DMS53 treated with DMSO at 0.1 percent for 48 hours (cell line): Measurements from ENCODE around the gene SORCS3.

Experiments
- DNase-seq: peaks from one replicate; lab custom pipeline; 2025; ENCODE audit not compliant: unreplicated experiment; lab: John Stamatoyannopoulos, UW

The SORCS3 gene

DNA sequence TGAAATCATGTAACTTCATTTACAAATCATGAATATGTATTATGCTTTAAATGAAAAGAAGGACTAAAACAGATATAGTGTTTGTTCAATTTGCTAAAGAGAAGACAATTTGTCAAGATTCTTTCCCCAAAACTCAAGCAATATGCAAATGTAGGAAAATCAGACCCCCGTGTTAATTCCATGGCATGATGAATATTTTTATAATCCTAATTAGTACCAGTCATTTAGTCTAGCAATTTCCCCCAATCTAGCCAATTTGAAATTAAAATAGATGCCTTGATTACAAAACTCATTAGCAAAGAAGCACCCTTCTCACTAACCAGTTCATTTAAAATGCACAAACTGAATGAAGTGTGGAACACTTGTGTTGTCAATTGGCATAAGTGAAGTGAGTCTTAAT, 347.6 kb downstream of the SORCS3 start:
- DNase-seq: no peak

DNA sequence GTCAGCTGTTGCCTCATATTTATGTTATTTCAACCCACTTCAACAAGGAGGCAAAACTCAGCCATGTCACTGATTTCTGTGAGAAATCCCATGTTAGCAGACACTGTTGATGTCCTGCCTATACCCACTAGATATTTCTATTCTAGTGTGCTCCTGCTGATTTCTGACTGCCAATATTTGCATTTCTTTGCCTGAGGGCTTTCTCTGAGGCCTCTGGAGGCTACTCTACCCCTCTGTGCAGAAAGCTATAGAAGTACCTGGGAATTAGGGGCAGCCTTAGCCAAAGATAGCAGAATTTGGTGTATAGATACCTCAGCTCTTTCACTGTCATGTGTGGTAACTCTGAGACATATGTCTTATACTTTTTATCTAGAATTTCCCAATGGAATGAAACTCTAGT, 348.8 kb downstream of the SORCS3 start:
- no peak for DNase-seq

DNA sequence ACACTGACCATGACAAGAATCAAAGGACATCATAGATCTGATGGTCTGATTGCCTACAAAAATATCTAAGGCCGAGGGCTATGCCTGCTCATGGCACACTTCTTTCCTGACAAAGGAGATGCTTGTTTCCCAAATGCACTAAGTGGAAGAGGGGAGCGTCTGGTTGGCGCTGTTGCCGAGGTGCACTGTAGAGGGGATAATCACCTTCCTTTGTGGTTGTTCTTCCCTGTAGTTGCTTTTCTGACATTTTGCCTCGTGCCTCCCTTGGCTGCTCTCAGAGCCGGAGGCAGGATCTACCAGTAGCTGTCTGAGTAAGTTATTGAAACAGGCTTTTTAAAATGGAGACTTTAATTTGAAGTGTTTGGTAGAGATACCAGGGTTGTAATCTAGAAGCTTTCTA, 352.0 kb downstream of the SORCS3 start:
- DNase-seq: no peak

DNA sequence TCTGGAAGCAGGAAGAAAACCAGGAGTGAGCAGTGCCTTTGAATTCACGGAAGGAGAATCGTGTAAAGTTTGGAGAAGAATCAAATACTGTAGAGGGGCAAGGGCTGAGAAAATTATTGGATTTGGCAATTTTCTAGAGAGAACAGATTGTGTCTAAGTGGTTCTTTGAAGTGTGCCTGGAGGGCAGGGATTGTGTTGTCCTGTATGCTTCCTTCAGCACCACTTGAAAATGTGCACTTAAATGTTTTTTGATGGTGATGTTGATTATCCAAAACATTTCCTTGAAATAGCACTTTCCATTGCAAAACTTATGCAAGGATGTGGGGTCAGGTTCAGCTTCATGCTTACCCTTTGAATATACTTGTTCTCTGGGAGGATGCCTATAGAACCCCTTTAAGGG, 360.2 kb downstream of the SORCS3 start:
- no peak for DNase-seq

DNA sequence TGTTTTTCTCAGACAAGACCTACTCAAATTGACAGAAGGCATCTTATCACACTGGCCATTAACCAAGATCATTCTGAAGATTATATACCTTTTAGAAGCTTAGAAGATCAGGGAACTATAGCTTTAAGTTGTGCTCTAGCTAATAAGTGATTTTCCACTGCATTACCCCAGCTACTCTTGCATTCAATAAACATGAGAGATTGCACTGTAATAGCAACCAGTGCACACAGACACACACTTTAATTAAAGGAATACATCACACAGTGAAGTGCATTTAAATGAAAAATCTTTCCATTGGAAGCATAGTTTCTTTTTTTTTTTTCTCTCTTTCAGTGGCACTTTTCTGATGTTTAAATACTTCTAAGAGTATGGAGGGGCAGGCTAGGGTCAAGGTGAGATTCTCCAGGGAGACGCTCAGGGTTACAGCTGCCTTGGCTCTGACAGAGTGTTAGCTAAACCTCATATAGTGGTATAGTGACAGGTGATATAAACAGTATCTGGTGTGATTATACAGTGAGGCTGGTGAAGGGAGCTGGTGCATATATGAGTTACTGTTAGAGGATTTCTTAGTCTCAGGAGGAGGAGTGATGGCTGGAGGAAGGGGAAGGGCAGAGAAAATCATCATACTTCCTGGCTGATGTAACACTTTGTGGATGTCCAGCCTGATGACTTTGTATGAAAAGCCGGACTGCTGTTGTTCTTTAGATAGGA, 369.5 kb downstream of the SORCS3 start:
- no peak for DNase-seq

DNA sequence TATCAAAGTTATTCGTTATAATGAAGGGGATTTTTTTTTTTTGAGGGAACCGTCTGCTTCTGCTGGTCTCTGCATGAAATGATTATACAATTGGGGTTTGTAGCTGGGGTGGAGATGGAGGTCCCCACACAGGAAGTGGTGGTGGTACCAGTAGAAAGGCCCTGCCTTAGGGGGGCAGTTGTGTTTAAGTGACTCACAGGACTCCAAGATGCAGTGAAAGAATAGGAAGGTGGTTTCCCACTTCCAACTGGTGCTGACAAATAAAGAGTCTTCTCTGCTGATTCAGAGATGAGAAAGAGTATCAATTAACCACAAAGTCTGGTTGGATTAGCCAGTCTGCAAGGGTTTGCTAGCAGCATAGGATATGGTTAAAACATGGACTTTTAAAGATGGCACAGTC, 376.0 kb downstream of the SORCS3 start:
- no peak for DNase-seq

DNA sequence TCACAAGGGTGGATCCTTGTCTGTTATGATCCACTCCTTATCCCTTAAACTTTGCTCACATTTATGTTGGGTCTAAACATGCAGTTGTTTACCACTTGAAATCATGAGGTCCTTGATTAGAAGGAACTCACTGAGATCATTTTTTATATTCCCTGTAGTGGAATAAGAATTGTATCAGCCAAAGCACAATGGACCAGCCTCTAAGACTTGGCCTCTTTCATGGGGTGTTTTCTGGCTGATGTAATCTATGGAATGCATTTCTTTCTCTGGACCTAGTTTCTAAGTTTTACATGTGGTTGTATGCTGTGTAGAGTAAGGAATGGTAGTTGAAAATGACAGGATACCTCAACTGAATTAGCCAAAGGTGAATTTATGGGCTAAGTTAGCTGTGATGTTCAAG, 376.6 kb downstream of the SORCS3 start:
- no peak for DNase-seq

DNA sequence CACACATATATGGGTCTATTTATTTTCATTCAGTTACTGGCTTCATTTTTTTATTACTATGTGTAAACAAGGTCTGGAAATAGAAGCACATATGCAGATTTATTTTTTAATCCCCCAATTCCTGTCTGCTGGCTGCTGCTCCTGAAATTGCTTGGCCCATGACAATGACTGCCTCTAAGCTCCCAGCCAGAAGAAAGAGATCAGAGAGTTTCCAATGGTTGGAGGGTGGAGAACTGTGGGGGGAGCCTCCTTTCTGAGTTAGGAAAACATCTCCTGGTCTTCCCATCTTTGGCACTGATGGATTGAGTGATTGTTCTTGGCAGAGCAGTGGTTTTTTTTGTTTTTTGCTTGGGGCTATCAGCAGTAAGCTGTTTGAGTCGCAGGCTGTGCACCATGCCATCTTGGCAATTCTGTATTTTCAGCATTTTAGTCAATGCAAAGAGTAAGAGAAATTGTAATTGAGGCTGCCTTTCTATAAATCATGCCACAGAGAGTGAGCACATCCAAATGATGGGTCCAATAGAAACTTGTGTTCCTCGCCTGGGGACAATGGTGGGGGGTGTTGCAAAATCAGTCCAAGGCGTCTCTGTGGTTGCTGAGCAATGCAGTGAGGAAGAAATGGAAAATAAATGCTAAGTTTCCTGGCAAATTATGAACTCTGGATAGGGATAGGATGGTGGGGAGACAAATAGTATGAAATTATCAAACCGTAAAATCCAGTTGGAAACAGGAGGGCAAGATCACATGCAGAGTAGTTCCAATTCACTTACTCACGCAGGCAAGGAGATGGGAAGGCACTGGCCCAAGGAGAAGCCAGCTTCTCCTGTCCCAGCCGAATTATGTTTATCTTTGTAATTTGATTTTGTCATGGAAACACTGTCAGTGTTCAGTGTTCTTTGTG, 382.4 kb downstream of the SORCS3 start:
- DNase-seq: no peak

DNA sequence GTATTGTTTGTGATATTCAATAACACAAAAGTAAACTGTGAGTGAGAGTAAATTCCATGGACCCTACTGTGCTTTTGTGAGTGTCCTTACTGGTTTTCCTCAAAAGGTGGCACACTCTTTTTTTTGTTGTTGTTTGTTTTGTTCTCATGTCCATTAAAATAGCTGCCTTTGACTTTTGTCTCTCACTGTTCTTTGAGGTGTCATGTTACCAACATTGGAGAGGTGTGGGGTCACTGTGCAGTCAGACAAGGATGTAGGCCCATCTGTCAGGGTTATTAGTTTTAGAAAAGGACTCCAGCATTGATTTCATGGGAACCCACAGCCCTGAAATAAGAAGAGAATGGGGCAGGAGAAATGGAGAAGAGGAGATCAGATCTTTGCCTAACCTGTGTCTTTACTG, 383.1 kb downstream of the SORCS3 start:
- no peak for DNase-seq

DNA sequence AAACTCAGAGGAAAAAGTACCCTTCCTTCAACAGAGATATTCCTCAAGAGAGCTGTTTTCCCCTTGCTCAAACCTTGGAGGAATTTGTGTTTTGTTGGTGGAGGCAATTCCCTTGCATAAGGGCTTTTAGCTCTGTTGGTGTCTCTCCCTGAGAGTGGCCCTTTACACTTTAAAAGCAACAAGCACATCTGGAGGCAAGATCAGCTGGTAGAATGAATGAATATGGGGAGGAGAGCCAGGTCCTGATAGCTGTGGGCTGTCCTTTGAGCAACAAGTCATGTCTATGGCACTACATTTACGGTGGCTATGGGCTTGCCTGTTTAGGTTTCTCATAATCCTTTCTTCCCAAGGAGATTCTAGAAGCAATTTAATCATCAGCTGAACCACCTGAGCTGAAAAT, 384.0 kb downstream of the SORCS3 start:
- no peak for DNase-seq

DNA sequence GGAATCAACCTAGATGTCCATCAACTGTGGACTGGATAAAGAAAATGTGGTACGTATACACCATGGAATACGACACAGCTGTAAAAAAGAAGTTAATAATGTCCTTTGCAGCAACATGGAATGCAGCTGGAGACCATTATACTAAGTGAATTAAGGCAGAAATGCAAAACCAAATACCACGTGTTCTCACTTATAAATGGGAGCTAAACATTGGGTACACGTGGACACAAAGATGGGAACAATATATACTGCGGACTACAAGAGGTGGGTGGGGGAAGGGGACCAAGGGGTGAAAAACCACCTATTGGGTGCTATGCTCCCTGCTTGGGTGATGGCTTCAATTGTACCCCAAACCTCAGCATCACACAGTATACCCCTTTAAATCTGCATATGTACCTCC, 385.5 kb downstream of the SORCS3 start:
- no peak for DNase-seq

DNA sequence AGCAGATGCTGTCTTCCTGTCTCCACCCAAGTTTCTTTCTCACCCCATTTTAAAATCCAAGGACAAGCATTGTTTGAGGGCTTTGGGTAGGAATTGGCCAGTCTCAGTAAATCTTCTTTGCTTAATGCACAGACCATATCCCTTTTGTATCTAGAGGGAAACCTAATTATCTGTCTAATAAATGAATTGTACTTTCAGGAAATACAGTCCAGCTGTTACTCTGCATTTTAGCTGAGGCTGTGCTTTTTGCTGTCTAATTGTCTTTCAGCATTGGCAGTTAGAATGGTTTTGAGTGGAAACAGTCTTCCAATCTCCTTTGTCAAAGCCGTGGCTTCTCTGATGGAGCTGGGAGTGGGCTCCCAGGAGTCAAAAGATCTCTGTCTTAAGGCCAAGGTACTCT, 388.2 kb downstream of the SORCS3 start:
- no peak for DNase-seq

DNA sequence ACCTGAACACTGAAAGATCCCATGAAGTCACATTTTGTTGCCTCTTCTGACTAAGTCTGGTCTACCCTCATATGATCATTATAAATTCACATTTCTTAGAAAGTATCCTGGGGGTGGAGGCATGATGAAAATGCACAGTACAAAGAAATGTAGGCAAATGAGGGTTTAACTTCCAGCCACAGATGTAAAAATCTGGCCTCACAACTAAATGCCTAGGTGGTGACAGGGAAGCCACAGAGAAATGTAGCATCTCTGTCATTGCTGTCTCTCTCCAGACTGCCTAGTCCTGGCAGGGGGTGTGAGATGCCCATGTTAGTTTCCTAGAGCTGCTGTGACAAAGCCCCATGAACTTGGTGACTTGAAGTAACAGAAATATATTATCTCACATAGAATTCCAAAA, 395.9 kb downstream of the SORCS3 start:
- DNase-seq: no peak

DNA sequence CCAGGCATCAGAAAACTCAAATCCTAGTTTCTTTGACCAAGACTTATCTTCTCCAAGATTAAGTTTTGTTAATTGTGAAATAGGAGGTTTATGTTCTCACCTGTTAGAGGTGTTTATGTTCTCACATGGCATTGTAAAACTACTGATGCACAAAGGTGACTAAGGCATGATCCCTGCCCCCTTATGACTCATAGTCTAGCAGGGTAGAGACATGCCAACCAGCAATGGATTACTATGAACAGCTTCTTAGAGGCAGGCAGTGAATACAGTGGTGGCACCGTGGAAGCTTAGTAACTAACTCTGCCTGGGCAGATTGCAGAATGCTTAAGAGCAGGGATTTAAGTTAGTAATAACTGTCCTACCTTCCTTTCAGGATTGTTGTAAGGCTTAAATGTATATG, 400.9 kb downstream of the SORCS3 start:
- no peak for DNase-seq

DNA sequence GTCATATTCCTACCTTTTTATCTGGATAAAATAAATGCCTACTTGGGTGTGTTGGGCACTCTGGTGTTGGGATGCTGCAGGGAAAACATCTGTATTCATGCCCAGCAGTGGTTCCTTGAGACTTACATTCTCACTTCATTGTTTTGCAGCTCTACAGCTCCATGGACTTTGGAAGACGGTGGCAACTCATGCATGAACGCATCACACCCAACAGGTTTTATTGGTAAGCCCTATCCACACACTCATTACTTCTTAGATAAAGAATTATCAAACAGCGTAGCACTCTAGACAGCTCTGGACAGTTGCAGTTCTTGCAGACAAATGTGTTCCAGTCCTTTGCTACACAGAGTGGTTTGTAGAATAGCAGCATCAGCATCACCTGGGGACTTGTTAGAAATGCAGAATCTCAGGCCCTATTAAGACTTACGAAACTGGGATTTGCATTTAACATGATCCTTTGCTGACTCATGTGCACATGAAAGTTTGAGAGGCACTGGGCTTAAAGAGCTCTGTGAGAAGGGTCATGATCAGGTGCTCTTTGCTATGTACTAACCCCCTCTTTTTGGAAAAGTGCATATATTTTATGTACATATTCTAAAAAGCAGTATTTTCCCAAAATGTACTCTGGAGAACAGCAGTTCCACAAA, 401.9 kb downstream of the SORCS3 start:
- no peak for DNase-seq

DNA sequence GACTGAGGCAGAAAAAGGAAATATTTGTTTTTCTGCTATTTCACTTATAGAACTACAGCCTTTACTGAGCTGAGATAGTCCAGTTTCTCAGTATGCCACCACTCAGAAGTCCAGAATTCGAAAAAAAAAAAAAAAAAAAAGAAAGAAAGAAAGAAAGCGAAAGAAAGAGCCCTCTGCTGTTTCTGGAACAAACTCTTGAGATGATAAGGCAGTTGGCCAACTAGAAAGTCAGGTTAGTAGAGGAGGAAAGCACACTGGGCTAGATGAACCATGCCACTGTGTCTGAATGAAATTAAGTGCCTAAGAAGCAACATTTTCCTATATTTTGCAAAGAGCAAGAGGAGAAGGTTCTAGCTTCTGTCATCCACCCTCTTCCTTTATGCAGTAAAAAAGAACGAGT, 403.8 kb downstream of the SORCS3 start:
- no peak for DNase-seq

DNA sequence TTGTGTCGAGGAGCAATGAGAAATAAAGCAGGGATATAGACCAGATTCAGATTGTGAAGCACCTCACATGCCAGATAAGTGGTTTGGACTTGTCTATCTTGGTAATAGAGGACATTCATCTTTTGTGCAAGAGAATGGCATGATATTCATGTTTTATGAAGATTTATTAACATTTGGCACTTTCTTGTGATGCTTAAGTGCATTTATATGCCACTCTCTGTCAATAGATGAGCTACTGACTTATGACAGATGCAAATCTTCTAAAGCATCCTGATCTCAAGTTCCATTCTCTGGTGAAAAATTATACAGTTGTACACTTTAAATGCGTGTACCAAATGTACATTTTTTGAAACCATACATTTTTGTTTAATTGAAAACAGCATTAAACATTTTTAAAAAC, 415.3 kb downstream of the SORCS3 start:
- no peak for DNase-seq

DNA sequence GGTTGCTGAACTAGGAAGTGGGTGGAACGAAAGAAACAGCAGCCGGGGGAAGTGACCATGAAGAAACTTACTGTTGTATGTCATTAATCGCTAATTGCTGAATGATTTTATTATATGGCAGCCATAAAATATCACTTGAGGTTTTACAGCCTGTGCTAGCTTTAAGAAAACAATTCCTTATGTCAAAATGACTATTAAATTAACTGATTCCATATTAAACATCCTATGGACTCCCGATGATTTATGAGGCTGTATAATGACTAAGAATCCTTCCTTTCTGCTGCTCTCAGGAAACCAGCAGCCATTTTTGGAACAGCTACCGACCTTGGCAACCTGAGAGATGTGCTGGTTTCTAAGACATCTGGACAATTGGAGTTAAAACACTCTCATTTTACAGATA, 421.9 kb downstream of the SORCS3 start:
- no peak for DNase-seq

DNA sequence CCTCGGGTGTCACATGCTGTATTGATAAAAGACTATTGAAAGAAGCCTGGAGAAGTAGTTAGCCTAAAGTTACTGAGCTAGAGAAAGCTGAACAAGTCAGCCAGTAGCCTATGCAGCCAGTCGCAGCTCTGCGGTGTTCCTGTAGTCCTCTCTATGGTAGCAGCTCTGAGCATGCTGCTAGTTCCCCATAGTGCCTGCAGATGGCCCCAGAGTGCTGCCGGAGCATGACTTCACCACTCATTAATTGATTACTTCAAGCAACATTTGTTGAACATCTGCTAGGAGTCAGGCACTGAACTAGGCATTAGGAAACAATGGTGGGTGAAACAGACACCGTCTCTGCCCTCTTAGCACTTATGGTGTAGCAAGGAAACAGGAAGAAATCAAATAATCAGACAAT, 422.7 kb downstream of the SORCS3 start:
- DNase-seq: peak; percentile 0

DNA sequence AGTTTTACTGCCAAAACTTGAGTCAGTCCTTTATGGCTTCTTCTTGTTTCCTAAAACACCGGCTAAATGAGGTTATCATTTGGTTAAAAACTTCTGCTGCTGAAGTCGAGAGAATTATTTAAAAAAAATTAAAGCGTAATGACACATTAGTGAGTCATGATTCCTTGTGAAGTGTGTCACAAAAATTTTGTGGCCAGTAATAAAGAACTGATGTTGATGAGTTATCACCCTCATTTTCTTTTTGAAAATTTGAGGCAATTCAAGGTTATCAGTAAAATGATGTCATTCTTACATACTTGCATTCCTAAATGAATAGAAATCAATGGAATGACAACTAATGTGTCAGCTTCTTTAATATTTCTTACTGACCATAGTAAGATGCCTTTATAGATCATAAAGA, 427.4 kb downstream of the SORCS3 start:
- no peak for DNase-seq

DNA sequence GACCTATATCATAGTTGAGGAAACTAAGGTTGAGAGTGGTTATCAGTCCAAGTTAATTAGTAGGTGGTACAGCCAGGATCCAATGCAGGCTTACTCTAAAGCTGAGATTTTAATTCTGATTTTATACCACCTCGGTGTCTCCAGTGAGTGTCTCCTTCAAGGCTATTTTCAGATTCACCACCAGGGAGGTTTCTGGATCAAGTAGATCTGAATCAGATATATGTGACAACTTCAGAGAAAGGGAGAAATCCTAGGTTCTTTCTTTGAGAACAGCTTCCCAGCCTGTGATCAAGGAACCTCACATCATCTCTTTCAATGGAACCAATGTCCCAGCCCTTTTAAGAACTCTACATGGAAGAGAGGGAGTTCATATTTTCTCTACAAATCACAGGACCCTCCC, 429.2 kb downstream of the SORCS3 start:
- no peak for DNase-seq

DNA sequence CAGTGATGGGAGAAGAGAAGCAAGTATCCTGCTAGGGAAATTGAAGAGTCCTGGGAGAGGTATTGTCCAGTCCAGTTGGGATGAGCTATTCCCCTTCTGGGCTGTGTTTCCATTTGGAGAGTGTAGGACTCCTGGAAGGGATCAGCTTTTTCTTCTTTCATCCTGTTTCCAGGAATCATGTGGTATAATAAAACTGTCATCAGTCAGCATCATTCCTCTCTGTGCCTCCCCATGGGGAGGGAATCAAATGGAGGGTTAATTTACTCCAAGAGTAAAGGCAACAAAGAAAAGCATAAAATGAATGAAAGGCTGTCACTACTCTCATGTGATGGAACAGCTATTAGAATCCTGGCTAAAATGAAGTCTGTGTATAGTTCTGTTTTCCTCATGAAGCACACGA, 429.9 kb downstream of the SORCS3 start:
- DNase-seq: no peak
